GM10248 (cell line): ENCODE data around the gene DISC1.

Experiments
- CTCF ChIA-PET: fragments of 300-600 bp; sonication (Branson Sonifier 250); formaldehyde crosslinking; extraction: SDS; loops from one replicate; lab custom pipeline; 2021; ENCODE audit warnings: antibody characterized with exemption; lab: Yijun Ruan, JAX
- POLR2A ChIA-PET: fragments of 350-650 bp; sonication (Branson Sonifier 250); formaldehyde crosslinking; extraction: SDS; loops from one replicate; lab custom pipeline; 2020; ENCODE audit warnings: antibody characterized with exemption; lab: Yijun Ruan, JAX
- DNase-seq: peaks from one replicate; pipeline ENCODE4 v3.0.0; 2012; ENCODE audit errors: extremely low spot score
- CTCF ChIP-seq: IDR thresholded peaks from 2 replicates; pipeline ENCODE4 v1.5.1; 2012; ENCODE audit warnings: mild to moderate bottlenecking, low read depth; ENCODE audit errors: extremely low read depth, missing control alignments, control extremely low read depth

Gene DISC1

GRCh38 chr1:232057896-232058274 lies 431.3 kb downstream of the DISC1 start:
- DNase-seq, result no peak
- TF ChIP-seq CTCF, result no peak
- ChIA-PET POLR2A (no interaction called here), CTCF (interaction anchor here (1.4 kb wide), 1 partner anchor 38 kb away, joined by 3 read pairs; no protein-coding TSS in a partner anchor)

- ChIA-PET POLR2A (no interaction called here), CTCF (no interaction called here)
- TF ChIP-seq CTCF, result no peak
- no peak for DNase-seq
Measured at GRCh38 chr1:232059726-232060374, 433.3 kb downstream of the DISC1 start.

GRCh38 chr1:232062967-232063366 lies 436.4 kb downstream of the DISC1 start:
- DNase-seq, result no peak
- no peak for TF ChIP-seq CTCF
- ChIA-PET CTCF (no interaction called here), POLR2A (no interaction called here)

GRCh38 chr1:232066521-232066920 lies 439.9 kb downstream of the DISC1 start:
- DNase-seq, result no peak
- CTCF ChIA-PET, result no interaction called here
- POLR2A ChIA-PET, result no interaction called here
- no peak for TF ChIP-seq CTCF

- POLR2A ChIA-PET, result no interaction called here
- no peak for TF ChIP-seq CTCF
- CTCF ChIA-PET, result no interaction called here
- no peak for DNase-seq
Measured at GRCh38 chr1:232074265-232074664, 447.7 kb downstream of the DISC1 start.

GRCh38 chr1:232077809-232078208 lies 451.2 kb downstream of the DISC1 start:
- DNase-seq, result no peak
- ChIA-PET CTCF (no interaction called here), POLR2A (no interaction called here)
- no peak for TF ChIP-seq CTCF
